Fibroblast of lung (primary cell): Measurements from ENCODE around the gene RBM12. TPM values are rescaled to one million over a fixed set of nuclear protein-coding genes. Genes with fewer than 3 reads are reported as not detected.

ENCODE experiments used
- DNase-seq, 2 donors: peaks; one replicate each; pipeline versions ENCODE4 v3.0.0 to v3.0.0-alpha.2; 2010; ENCODE audit warnings: low read depth in 2 of 2
- H2AFZ ChIP-seq: 2 replicates; pipeline ENCODE4 v1.5.1; 2012; ENCODE audit warnings: low read length, control low read depth, inconsistent platforms
- H3K27ac ChIP-seq: 2 replicates; pipeline ENCODE4 v1.5.1; 2011; ENCODE audit warnings: low read length, control low read depth; ENCODE audit not compliant: insufficient read depth
- H3K27me3 ChIP-seq: 2 replicates; pipeline ENCODE4 v1.5.1; 2011; ENCODE audit warnings: mild to moderate bottlenecking, low read length; ENCODE audit not compliant: control insufficient read depth, insufficient read depth
- H3K36me3 ChIP-seq: 2 replicates; pipeline ENCODE4 v1.5.1; 2011; ENCODE audit warnings: low read length; ENCODE audit not compliant: control insufficient read depth, insufficient read depth
- H3K4me1 ChIP-seq: 2 replicates; pipeline ENCODE4 v1.5.1; 2011; ENCODE audit warnings: low read length; ENCODE audit not compliant: control insufficient read depth, insufficient read depth; ENCODE audit errors: extremely low read depth
- H3K4me2 ChIP-seq: 2 replicates; pipeline ENCODE4 v1.5.1; 2011; ENCODE audit warnings: low read length, control low read depth; ENCODE audit not compliant: insufficient read depth; ENCODE audit errors: extremely low read depth
- H3K4me3 ChIP-seq, 4 experiments: fragments of 200-600 bp in 1 of 4; sonication (generic) in 1 of 4; replicated peaks in 1 of 4; 2 replicates each; pipeline ENCODE4 v1.5.1; 2011 to 2016; ENCODE audit warnings: low read length in 4 of 4, low read depth in 3 of 4, mild to moderate bottlenecking in 3 of 4, control low read depth in 2 of 4, inconsistent platforms in 1 of 4, mixed read lengths in 1 of 4; ENCODE audit not compliant: insufficient read depth in 1 of 4; ENCODE audit errors: control extremely low read depth in 1 of 4
- H3K79me2 ChIP-seq: 2 replicates; pipeline ENCODE4 v1.5.1; 2012; ENCODE audit warnings: mild to moderate bottlenecking, low read length, inconsistent platforms; ENCODE audit not compliant: control insufficient read depth, insufficient read depth
- H3K9ac ChIP-seq: 2 replicates; pipeline ENCODE4 v1.5.1; 2011; ENCODE audit warnings: mild to moderate bottlenecking, low read length, control low read depth; ENCODE audit not compliant: insufficient read depth
- H3K9me3 ChIP-seq: 2 replicates; pipeline ENCODE4 v1.5.1; 2012; ENCODE audit warnings: low read depth, low read length; ENCODE audit not compliant: control insufficient read depth, insufficient read depth
- H4K20me1 ChIP-seq: 2 replicates; pipeline ENCODE4 v1.5.1; 2011; ENCODE audit warnings: low read length; ENCODE audit not compliant: control insufficient read depth, insufficient read depth; ENCODE audit errors: extremely low read depth
- CTCF ChIP-seq, 2 donors: IDR thresholded peaks in 1 of 2; conservative IDR thresholded peaks in 1 of 2; 1 replicate in 1 of 2; 2 replicates in 1 of 2; pipeline ENCODE4 v1.5.1; 2011 to 2012; ENCODE audit warnings: low read length in 2 of 2, control low read depth in 1 of 2, inconsistent platforms in 1 of 2, low read depth in 1 of 2, mild to moderate bottlenecking in 1 of 2
- EZH2 ChIP-seq: IDR thresholded peaks from 2 replicates; pipeline ENCODE4 v1.5.1; 2012; ENCODE audit warnings: low read length, control low read depth, mild to moderate bottlenecking; ENCODE audit errors: missing control alignments
- polyA plus RNA-seq, 2 donors: library from polyadenylated mRNA; depleted of rRNA in 1 of 2; stranded (reverse) in 1 of 2; unstranded in 1 of 2; fragments of >200 nt; gene quantifications; 2 replicates each; pipeline ENCODE4 v1.2.1, GENCODE V29; 2011 to 2012; ENCODE audit warnings: missing spikeins in 1 of 2
- total RNA-seq: library from RNA; depleted of rRNA; stranded (reverse); fragments of >200 nt; gene quantifications from 2 replicates; pipeline ENCODE4 v1.2.1, GENCODE V29; 2014

Gene RBM12
- total and polyA plus RNA-seq, 2 donors (not counting 1 experiment from before 2014, with no cell fraction given) = 29.9 to 109 TPM

DNA sequence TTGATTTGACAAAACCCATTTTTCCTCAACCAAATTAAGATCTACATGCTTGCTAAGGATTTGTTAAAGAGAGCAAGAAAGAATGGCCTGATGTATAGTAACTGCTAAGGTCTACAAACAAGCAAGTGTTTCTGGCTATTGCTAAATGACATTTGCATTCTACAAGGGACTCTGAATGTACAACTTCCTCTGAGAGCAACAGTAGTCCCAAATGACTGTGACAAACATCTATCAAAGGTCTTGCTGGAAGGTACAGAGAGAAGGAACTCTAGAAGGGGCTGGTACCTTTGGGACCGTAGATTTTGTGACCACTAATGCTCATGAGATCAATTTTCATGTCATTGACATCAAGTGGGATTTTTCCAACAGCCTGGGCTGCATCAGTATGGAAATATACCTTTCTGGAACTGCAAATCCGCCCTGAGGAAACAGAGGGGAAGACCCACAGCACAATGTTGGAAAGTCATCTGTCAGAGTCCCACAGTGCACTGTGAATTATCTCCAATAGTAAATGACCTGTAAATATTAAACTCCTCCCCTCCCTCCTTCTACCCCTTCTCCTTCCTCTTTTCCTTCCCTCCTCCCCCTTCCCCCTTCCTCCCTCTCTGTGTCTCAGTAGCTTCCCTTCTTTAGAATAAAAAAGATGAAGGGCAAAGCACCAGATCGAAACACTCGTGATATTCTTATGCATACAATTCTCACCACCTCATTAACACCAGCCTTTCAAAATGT lies 15.9 kb upstream of the RBM12 start:
- H3K36me3 ChIP-seq = no peaks in the 10 kb centered on the region
- DNase-seq = no peak
- no peaks in the 10 kb centered on the region for H3K79me2 ChIP-seq
- no peak overlapping the region for H3K4me2 ChIP-seq
- no peaks in the 10 kb centered on the region for H4K20me1 ChIP-seq
- H2AFZ ChIP-seq = no peak overlapping the region
- TF ChIP-seq CTCF (conservative IDR thresholded peaks at IDR 0.05 in 1 of 2, IDR thresholded peaks at IDR 0.05 in 1 of 2; ENCODE audit: low read depth in 1 of 2, low read length in 2 of 2) = no peak
- no peak for TF ChIP-seq EZH2
- no peaks in the 10 kb centered on the region for H3K27me3 ChIP-seq
- H3K9ac ChIP-seq = no peak overlapping the region
- H3K9me3 ChIP-seq = no peaks in the 10 kb centered on the region
- H3K4me1 ChIP-seq = no peaks in the 10 kb centered on the region
- no peak overlapping the region for H3K4me3 ChIP-seq
- no peak overlapping the region for H3K27ac ChIP-seq

DNA sequence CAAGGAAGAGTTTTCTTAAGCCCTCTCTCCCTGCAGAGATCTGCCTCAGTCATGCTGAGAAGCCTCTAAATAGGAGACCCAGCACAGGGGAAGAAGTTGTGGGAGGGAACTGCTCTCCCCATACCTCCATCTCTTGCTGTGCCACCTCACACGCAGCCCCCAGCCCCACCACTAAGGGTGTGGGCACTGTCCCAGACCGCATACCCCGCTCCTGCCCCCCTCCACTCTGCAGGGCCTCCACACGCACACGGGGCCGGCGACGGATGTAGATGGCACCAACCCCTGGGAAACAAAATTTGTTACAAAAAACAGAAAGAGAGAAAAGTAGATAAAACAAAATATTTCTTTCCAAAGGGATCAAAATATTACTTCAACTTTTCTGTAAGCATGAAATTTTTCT lies 10.2 kb upstream of the RBM12 start:
- no peak for DNase-seq
- TF ChIP-seq EZH2 (no peak), CTCF (conservative IDR thresholded peaks at IDR 0.05 in 1 of 2, IDR thresholded peaks at IDR 0.05 in 1 of 2; ENCODE audit: low read depth in 1 of 2, low read length in 2 of 2) (no peak)
- no peaks in the 10 kb centered on the region for H3K79me2 ChIP-seq
- H3K36me3 ChIP-seq = peaks cover 4% of the 10 kb centered on the region
- H3K9ac ChIP-seq = no peak overlapping the region
- no peak overlapping the region for H3K27ac ChIP-seq
- H4K20me1 ChIP-seq = no peaks in the 10 kb centered on the region
- no peaks in the 10 kb centered on the region for H3K27me3 ChIP-seq
- no peaks in the 10 kb centered on the region for H3K4me1 ChIP-seq
- no peak overlapping the region for H3K4me3 ChIP-seq
- H3K4me2 ChIP-seq = no peak overlapping the region
- no peak overlapping the region for H2AFZ ChIP-seq
- no peaks in the 10 kb centered on the region for H3K9me3 ChIP-seq

GRCh38 chr20:35673884-35674283 lies 9.2 kb upstream of the RBM12 start:
- Histone ChIP-seq H3K4me2 (no peak overlapping the region), H3K27ac (no peak overlapping the region), H3K36me3 (peaks cover 10% of the 10 kb centered on the region), H3K4me3 (no peak overlapping the region), H3K4me1 (no peaks in the 10 kb centered on the region), H3K9me3 (no peaks in the 10 kb centered on the region), H3K27me3 (no peaks in the 10 kb centered on the region), H3K79me2 (no peaks in the 10 kb centered on the region), H3K9ac (no peak overlapping the region), H4K20me1 (no peaks in the 10 kb centered on the region), H2AFZ (no peak overlapping the region)
- DNase-seq = no peak
- no peak for TF ChIP-seq CTCF (conservative IDR thresholded peaks at IDR 0.05 in 1 of 2, IDR thresholded peaks at IDR 0.05 in 1 of 2; ENCODE audit: low read depth in 1 of 2, low read length in 2 of 2)
- no peak for TF ChIP-seq EZH2
